Endometrial microvascular endothelial cells (primary cell): Measurements from ENCODE around the gene LGALS3BP. TPM values are rescaled to one million over a fixed set of nuclear protein-coding genes. Genes with fewer than 3 reads are reported as not detected.

Experiments used
- in situ Hi-C: cut with HindIII; loops from 2 replicates; pipeline ENCODE4 v1.10.0; 2017; ENCODE audit warnings: low sequenced_read_pairs, low pct_unique_long_range_greater_than_20kb; ENCODE audit errors: inconsistent ontology term
- total RNA-seq: library from RNA; depleted of rRNA; stranded (reverse); fragments of >200 nt; gene quantifications from one replicate; pipeline ENCODE4 v1.2.3, GENCODE V29; 2015; ENCODE audit errors: inconsistent ontology term

Gene LGALS3BP
- total RNA-seq, 1 donor from 2014 or later, result 44.9 TPM

- in situ Hi-C loops, result loop anchor here (25.0 kb wide), 1 partner anchor 155 kb away; the partner anchor contains the start of gene USP36
Measured at GRCh38 chr17:78991906-78992532, 12.3 kb upstream of the LGALS3BP start.

DNA sequence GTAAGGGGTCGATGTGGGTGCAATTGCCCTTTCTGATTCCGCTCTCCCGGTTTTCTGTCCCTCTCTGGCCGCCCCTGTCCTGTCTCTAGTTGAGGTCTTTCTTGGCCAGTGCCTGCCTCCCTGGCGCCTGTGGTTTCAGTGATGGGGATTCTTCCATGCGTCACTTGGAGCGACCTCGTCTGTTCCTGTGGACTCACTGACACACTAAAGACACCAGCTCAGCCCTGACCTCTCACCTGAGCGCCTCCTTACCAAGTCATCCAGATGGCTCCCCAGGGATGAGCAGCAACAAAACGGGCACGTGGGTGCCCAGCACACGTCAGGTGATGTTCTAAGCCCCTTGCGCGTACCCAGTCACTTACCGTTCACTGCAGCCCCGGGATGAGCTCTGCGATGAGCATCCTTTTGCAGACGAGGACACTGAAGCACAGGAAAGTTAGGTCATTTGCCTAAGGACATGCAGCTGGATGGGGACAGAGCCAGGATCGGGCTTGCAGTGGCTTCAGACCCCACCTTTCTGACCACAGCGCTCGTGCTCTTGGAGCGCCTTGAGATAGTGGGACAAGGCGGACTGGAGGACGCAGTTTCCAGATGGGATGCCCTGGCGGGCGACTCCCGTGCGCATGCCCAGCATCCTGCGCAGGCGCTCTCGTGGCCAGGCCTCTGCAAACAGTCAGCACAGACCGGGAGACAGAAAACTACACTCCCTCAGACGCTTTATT is 11.5 kb upstream of the LGALS3BP start:
- in situ Hi-C loops, result loop anchor here (25.0 kb wide), 1 partner anchor 154 kb away; the partner anchor contains the start of gene USP36

- in situ Hi-C loops, result loop anchor here (25.0 kb wide), 1 partner anchor 153 kb away; the partner anchor contains the start of gene USP36
Measured at GRCh38 chr17:78990349-78991016, 10.8 kb upstream of the LGALS3BP start.

DNA sequence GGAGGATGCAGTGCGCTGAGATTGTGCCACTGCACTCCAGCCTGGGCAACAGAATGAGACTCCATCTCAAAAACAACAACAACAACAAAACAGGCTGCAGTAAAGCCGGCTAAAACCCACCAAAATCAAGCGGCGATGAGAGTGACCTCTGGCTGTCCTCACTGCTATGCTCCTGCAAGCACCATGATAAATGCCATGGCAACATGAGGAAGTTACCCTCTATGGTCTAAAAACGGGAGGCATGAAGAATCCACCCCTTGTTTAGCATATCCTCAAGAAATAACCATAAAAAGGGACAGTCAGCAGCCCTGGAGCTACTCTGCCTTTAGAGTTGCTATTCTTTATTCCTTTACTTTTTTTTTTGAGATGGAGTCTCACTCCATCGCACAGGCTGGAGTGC is 8.4 kb upstream of the LGALS3BP start:
- in situ Hi-C loops, result loop anchor here (25.0 kb wide), 1 partner anchor 151 kb away; the partner anchor contains the start of gene USP36

DNA sequence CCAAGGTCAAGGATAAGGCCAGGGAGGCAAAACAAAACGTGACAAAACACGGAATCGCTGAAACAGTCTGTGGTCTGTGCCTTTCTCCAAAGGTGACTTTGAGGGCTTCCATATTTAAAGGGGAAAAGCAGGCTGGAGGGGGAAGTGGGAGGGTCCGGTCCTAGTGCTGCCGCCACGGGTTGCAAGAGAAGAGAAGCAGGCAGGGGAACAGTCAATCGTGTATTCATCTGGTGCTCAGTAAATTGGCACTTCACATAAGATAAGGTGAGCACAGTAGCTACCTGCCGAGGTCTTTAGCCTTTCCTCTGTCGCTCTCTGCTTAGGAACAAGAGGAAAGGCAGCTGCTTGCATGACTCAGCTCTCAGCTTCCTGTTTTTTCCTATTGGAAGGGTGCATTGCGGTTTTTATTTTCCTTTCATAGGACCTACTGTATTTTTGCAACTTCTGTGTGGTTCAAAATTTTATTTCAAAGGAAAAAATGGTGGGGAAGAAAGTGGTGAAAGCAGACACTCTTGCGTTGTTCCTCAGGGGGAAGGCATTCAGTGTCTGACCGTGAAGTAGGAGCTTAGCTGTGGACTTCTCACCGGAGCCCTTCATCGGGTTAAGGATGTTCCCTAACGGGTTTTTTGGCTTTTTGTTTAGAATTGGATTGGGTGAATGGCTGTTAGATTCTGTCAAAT is 7.1 kb upstream of the LGALS3BP start:
- in situ Hi-C loops, result loop anchor here (25.0 kb wide), 1 partner anchor 149 kb away; the partner anchor contains the start of gene USP36

GRCh38 chr17:78986048-78986648 is 6.4 kb upstream of the LGALS3BP start:
- in situ Hi-C loops, result loop anchor here (25.0 kb wide), 1 partner anchor 149 kb away; the partner anchor contains the start of gene USP36

- in situ Hi-C loops, result loop anchor here (25.0 kb wide), 1 partner anchor 148 kb away; the partner anchor contains the start of gene USP36
Measured at GRCh38 chr17:78985395-78985794, 5.7 kb upstream of the LGALS3BP start.

GRCh38 chr17:78981010-78981888 is 1.5 kb upstream of the LGALS3BP start:
- in situ Hi-C loops, result loop anchor here (25.0 kb wide), 1 partner anchor 144 kb away; the partner anchor contains the start of gene USP36

DNA sequence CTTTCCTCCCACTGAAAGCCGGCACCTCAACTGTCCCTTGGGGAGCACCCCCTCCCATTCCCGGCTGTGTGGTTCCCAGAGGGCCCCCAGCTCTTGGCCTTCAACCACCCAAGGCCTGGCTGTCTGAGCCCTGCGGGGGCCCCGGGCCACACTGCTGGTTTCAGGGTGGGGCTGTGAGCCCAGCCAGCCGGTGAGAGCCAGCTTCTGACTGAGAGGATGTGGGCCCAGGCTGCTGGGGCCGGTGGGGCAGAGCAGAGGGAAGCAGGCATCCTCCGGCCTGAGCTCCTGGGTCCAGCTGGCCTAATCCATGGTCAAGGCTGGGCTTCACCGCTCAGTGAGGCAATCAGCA is 875 bp upstream of the LGALS3BP start:
- in situ Hi-C loops, result loop anchor here (25.0 kb wide), 1 partner anchor 143 kb away; the partner anchor contains the start of gene USP36

GRCh38 chr17:78977997-78978973 is 1.4 kb downstream of the LGALS3BP start:
- in situ Hi-C loops, result loop anchor here (25.0 kb wide), 1 partner anchor 141 kb away; the partner anchor contains the start of gene USP36

GRCh38 chr17:78977681-78977943 is 2.1 kb downstream of the LGALS3BP start:
- in situ Hi-C loops, result loop anchor here (25.0 kb wide), 1 partner anchor 140 kb away; the partner anchor contains the start of gene USP36

DNA sequence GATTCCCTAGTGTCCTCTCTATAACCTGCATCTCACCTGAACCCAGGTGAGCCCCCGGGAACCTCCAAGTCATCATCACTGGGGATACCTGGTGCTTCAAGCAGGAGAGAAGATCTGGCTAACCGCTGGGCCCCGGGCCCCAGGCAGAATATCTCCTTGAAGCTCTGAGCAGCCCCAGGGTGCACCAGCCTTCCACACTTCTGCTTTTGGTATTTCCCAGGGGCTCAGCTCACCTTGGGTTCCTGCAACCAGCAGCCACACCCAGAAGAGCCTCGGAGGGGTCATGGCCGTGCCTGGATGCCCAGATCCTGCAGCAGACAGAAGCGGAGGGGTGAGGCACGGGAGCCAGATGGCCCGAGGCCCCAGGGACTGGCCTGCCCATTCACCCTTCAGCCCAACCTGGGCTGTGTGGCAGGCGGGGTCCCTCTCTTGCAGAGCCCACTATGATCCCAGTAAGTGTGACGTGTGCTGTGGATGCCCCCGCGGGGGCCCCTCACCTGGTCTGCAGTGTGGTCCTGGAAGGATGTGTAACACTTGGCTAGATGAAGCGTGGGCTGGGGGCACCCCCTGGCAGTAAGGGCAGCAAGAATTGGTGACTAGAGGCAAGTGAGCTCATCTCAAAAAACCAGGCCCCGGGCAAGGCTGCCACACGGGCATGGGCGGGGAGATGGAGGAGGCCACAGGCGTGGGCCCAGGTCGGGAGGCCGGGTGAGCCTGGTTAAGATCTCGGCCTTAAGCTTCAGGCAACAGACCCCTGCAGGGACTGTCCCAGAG is 2.6 kb downstream of the LGALS3BP start:
- in situ Hi-C loops, result loop anchor here (25.0 kb wide), 1 partner anchor 140 kb away; the partner anchor contains the start of gene USP36

DNA sequence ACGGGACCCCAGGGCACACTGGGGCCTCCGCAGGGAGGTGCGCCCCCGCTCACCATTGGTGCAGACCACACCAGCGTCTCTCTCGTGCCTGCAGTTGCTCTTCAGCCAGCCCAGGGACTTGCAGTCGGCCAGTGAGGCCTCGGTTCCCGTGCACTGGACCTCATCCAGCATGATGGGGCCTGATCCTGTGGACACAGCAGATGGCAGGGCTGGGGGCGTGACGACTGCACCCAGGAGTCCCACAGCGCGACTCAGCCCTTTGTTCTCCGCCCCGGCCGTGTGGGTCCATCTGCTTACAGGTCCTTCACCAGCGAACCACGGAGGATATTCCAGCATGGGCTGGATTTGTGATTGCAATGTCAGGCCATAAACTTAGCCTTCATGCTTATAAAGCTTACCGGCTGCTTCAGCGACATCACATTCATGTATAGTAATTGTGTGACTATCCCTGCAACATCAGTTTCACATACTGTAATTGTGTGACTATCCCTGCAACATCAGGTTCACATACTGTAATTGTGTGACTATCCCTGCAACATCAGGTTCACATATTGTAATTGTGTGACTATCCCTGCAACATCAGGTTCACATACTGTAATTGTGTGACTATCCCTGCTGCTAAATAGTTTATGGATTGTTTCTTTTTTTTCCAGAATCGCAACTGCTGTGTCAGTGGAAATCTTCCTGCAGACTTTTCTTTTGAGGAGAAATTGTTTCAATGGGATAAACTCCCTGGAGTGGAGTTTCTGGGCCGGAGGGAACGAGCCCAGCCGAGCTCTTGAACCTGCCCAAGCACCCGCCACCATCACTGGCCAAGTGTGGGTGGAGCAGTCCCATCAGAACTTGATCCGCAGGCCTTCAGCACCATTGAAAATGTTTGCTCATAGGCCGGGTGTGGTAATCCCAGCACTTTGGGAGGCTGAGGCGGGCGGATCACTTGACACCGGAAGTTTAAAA is 4.8 kb downstream of the LGALS3BP start:
- in situ Hi-C loops, result loop anchor here (25.0 kb wide), 1 partner anchor 138 kb away; the partner anchor contains the start of gene USP36

DNA sequence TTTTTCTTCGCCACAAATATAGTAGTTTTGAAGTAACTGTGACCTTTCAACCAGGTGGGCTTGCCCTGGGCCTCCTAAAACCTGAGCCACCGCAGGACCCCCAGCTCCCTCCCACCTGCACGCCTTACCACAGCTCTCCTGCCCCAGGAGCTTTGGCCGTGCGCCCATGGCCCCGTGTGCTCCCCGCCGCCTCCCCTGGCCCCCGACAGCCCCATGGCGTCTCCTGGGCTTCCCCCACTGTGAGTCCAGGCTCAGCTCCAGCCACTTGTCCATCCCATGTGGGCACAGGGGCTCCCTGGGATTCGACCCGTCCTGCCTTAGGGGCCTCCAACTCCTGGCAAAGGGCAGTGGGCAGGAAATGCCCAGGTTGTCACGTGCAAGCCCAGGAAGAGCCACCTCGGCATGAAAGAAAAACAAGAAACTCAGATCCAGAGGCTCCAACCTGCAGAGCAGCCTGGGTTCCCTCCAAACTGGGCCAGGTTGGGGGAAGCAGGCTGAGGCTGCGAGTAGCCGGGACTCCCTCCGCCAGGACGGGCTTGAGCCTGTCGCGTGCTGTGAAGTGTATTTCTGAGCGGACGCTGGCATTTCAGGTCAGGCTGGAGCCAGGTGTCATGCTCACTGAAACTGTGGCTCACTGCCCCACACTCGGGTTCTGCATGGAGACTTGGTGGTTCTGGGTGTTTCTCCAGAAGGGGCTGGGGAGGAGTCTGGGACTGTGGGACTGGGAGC is 5.8 kb downstream of the LGALS3BP start:
- in situ Hi-C loops, result no loop called here
